Measurements from ENCODE around the gene GON4L. TPM values are rescaled to one million over a fixed set of nuclear protein-coding genes. Genes with fewer than 3 reads are reported as not detected.
"Not testable (repeated sequence)": the region's sequence is repeated elsewhere in the genome, so short reads cannot be mapped to it uniquely, and the experiment has no call there.

The GON4L gene
- total and polyA plus RNA-seq, 4 donors: 42.2 to 56.7 (median 48.0) TPM

DNA sequence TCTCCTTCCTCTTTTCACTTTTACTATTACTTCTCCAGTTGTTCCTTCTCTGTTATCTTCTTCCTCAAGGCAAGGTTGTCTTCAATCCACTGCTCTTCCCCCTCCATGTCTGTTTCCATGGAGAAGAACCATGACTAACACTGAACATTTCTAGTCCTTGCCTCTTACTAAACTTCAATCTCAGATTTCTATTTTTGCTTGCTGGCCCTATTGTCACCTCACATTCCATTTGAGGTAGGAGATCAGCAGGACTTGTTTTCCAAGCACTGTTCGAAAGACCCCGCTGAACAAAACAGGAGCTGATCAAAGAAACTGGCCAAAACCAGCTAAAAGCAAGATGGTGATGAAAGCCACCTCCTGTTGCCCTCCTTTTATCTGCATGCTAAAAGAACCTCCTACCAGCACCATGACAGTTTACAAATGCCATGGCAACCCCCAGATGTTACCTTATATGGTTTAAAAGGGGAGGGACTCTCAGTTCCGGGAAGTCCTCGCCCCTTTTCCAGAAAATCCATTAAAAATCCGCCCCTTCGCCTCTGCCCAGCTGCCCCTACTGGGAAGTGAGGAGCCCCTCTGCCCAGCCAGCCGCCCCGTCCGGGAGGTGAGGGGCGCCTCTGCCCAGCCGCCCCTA lies 22.6 kb downstream of the GON4L start:
- DNase-seq (ENCODE audit: low read depth in 4 of 6, low spot score in 6 of 6): peak in 1 of 6 donors; percentile 65
- Histone ChIP-seq H3K4me1 (ENCODE audit: control insufficient read depth, insufficient read depth, low read length) (no peaks in the 10 kb centered on the region), H3K36me3 (ENCODE audit: control insufficient read depth, insufficient read depth, low read length) (no peaks in the 10 kb centered on the region), H3K9me3 (ENCODE audit: control insufficient read depth, insufficient read depth, low read length) (no peaks in the 10 kb centered on the region), H3K4me3 (ENCODE audit: low read depth, low read length) (no peak overlapping the region), H3K27ac (ENCODE audit: low read depth, low read length) (peak overlapping the region; percentile 43), H3K27me3 (ENCODE audit: control insufficient read depth, insufficient read depth, low read length) (no peaks in the 10 kb centered on the region)
- WGBS (ENCODE audit: insufficient coverage): 42% methylated on average over 2 of the region's 11 CpGs

DNA sequence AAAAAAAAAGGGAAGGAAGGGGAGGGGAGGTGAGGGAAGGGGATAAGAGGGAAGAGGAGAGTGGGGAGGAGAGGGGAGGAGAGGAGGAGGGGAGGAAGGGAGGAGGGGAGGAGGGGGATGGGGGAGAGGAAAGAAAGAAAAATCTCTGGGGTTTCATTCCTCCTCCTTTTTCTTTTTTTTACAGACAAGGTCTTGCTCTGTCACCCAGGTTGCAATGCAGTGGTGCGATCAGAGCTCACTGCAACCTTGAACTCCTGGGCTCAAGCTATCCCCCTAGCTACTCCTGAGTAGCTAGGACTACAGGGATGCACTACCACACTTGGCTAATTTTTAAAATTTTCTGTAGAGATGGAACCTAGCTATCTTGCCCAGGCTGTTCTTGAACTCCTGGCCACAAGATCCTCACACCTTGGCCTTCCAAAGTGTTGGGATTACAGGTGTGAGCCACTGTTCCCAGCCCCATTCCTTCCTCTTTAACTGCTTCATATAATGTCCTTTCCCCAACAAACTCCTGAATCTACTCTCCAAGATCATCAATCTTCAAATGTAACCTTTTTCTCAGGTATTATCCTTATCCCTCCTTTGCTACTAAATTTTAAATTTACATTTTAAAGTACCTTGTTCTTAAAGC lies 23.2 kb downstream of the GON4L start:
- no peaks in the 10 kb centered on the region for H3K36me3 ChIP-seq (ENCODE audit: control insufficient read depth, insufficient read depth, low read length)
- WGBS (ENCODE audit: insufficient coverage): 100% methylated on average over 1 of the region's 1 CpG
- H3K27ac ChIP-seq (ENCODE audit: low read depth, low read length): peak overlapping the region; percentile 37
- no peaks in the 10 kb centered on the region for H3K27me3 ChIP-seq (ENCODE audit: control insufficient read depth, insufficient read depth, low read length)
- H3K4me1 ChIP-seq (ENCODE audit: control insufficient read depth, insufficient read depth, low read length): no peaks in the 10 kb centered on the region
- DNase-seq (ENCODE audit: low read depth in 4 of 6, low spot score in 6 of 6): no peak
- H3K9me3 ChIP-seq (ENCODE audit: control insufficient read depth, insufficient read depth, low read length): no peaks in the 10 kb centered on the region
- no peak overlapping the region for H3K4me3 ChIP-seq (ENCODE audit: low read depth, low read length)

DNA sequence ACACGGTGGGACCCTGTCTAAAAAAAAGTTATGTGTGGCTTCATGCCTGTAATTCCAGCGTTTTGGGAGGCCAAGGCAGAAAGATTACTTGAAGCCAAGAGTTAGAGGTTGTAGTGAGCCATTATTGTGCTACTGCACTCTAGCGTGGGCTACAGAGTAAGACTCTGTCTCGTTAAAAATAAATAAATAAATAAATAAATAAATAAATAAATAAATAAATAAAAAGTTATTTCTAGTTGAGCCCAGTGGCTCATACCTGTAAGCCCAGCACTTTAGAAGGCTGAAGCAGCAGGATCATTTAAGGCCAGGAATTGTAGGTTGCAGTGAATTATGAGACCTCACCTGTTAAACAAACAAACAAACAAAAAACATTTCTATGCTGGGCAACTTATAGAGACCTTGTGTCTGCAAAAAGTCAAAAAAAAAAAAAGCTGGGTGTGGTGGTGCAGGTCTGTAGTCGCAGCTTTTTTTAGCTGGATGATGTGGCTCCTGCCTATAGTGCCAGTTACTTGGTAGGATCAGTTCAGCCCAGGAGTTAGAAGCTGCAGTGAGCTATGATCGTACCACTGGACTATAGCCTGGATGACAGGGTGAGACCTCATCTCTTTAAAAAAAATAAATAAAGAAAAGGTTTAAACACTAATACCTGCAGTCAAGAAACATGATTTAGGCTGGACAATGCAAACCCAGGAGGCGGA lies 25.6 kb downstream of the GON4L start:
- no peaks in the 10 kb centered on the region for H3K9me3 ChIP-seq (ENCODE audit: control insufficient read depth, insufficient read depth, low read length)
- H3K4me1 ChIP-seq (ENCODE audit: control insufficient read depth, insufficient read depth, low read length): no peaks in the 10 kb centered on the region
- H3K27me3 ChIP-seq (ENCODE audit: control insufficient read depth, insufficient read depth, low read length): no peaks in the 10 kb centered on the region
- H3K4me3 ChIP-seq (ENCODE audit: low read depth, low read length): no peak overlapping the region
- DNase-seq (ENCODE audit: low read depth in 4 of 6, low spot score in 6 of 6): no peak
- WGBS (ENCODE audit: insufficient coverage): 100% methylated on average over 2 of the region's 7 CpGs
- H3K27ac ChIP-seq (ENCODE audit: low read depth, low read length): no peak overlapping the region
- peaks cover 9% of the 10 kb centered on the region for H3K36me3 ChIP-seq (ENCODE audit: control insufficient read depth, insufficient read depth, low read length)

DNA sequence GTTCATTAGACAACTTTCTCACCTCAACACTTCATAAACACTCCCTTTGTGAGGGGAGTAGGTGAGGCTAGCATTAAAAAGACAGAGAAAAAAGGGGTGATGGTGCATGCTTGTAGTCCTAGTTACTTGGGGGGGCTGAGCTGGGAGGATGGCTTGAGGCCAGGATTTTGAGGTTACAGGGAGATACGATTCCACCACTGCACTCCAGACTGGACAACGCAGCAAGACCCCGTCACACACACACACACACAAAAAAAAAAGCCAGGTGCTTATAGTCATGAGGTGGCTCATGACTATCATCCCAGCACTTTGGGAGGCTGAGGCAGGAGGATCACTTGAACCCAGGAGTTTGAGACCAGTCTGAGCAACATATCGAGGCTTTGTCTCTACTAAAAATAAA lies 29.6 kb downstream of the GON4L start:
- H3K4me3 ChIP-seq (ENCODE audit: low read depth, low read length): no peak overlapping the region
- DNase-seq (ENCODE audit: low read depth in 4 of 6, low spot score in 6 of 6): no peak
- 100% methylated on average over 1 of the region's 4 CpGs for WGBS (ENCODE audit: insufficient coverage)

DNA sequence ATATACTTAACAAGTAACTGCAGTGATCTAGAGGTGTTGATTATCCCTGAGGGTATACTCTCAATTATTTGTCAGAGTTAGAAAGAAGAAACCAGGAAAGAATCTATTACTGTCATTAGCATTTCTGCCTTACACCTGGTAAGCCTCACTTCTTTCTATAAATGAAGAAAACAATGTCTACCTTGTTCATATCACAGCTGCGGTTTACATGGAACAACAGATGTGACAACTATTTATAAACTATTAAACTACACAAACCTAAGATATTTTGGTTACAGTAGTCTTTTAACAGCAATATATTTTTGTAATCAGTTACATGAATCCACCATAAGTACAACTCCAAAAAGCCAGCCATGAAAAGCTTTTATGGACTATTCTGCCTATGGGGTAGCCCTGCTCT lies 40.7 kb downstream of the GON4L start:
- H3K36me3 ChIP-seq (ENCODE audit: control insufficient read depth, insufficient read depth, low read length): peaks cover 43% of the 10 kb centered on the region
- no peaks in the 10 kb centered on the region for H3K27me3 ChIP-seq (ENCODE audit: control insufficient read depth, insufficient read depth, low read length)
- H3K9me3 ChIP-seq (ENCODE audit: control insufficient read depth, insufficient read depth, low read length): no peaks in the 10 kb centered on the region
- H3K27ac ChIP-seq (ENCODE audit: low read depth, low read length): no peak overlapping the region
- no CpG with 5 or more reads among the region's 1 CpG for WGBS (ENCODE audit: insufficient coverage)
- DNase-seq (ENCODE audit: low read depth in 4 of 6, low spot score in 6 of 6): peak in 1 of 6 donors; percentile 22
- no peak overlapping the region for H3K4me3 ChIP-seq (ENCODE audit: low read depth, low read length)
- H3K4me1 ChIP-seq (ENCODE audit: control insufficient read depth, insufficient read depth, low read length): no peaks in the 10 kb centered on the region

More for the DNA sequence above, 29.6 kb downstream of the GON4L start:
- no peaks in the 10 kb centered on the region for H3K9me3 ChIP-seq (ENCODE audit: control insufficient read depth, insufficient read depth, low read length)
- no peaks in the 10 kb centered on the region for H3K4me1 ChIP-seq (ENCODE audit: control insufficient read depth, insufficient read depth, low read length)
- H3K36me3 ChIP-seq (ENCODE audit: control insufficient read depth, insufficient read depth, low read length): peaks cover 42% of the 10 kb centered on the region
- H3K27ac ChIP-seq (ENCODE audit: low read depth, low read length): no peak overlapping the region
- no peaks in the 10 kb centered on the region for H3K27me3 ChIP-seq (ENCODE audit: control insufficient read depth, insufficient read depth, low read length)

DNA sequence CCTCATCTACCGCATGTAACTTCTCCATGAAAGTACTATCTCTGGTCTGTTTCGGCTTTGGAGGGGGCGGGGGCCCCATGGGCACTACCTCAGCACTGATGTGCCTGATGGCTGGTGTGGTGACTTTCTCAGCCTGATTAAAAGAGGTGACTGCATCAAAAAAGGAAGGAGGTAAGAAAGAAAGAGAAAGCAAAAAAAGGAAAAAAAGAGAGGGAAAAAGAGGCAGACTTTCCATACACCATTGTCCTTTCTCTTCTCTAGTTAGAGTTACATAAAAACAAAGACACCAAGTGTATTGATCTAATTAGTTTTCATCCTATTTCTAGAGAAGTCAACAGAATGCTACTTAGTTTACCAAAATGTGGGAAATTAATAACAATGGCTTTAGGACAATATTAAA lies 43.3 kb downstream of the GON4L start:
- Histone ChIP-seq H3K9me3 (ENCODE audit: control insufficient read depth, insufficient read depth, low read length) (no peaks in the 10 kb centered on the region), H3K4me1 (ENCODE audit: control insufficient read depth, insufficient read depth, low read length) (no peaks in the 10 kb centered on the region), H3K4me3 (ENCODE audit: low read depth, low read length) (no peak overlapping the region), H3K27ac (ENCODE audit: low read depth, low read length) (no peak overlapping the region), H3K36me3 (ENCODE audit: control insufficient read depth, insufficient read depth, low read length) (peaks cover 32% of the 10 kb centered on the region), H3K27me3 (ENCODE audit: control insufficient read depth, insufficient read depth, low read length) (no peaks in the 10 kb centered on the region)
- no CpG with 5 or more reads among the region's 3 CpGs for WGBS (ENCODE audit: insufficient coverage)
- DNase-seq (ENCODE audit: low read depth in 4 of 6, low spot score in 6 of 6): no peak

DNA sequence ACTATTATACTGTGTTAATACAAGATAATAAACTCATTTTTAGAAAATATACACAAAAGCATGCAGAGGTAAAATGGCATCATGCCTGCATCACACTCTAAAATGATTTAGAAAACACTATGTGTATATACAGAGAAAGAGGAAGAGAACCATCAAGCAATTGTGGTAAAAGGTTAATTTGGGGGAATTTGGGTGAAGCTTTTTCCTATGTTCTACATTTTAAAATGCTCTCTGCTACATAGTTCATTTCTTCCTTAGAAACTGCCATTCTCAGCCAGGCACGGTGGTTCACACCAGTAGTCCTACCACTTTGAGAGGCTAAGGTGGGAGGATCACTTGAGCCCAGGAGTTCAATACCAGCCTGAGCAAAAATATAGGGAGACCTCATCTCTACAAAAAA lies 44.1 kb downstream of the GON4L start:
- DNase-seq (ENCODE audit: low read depth in 4 of 6, low spot score in 6 of 6): no peak
- Histone ChIP-seq H3K9me3 (ENCODE audit: control insufficient read depth, insufficient read depth, low read length) (no peaks in the 10 kb centered on the region), H3K4me1 (ENCODE audit: control insufficient read depth, insufficient read depth, low read length) (no peaks in the 10 kb centered on the region), H3K27ac (ENCODE audit: low read depth, low read length) (no peak overlapping the region), H3K27me3 (ENCODE audit: control insufficient read depth, insufficient read depth, low read length) (no peaks in the 10 kb centered on the region), H3K4me3 (ENCODE audit: low read depth, low read length) (no peak overlapping the region), H3K36me3 (ENCODE audit: control insufficient read depth, insufficient read depth, low read length) (peaks cover 32% of the 10 kb centered on the region)
- WGBS (ENCODE audit: insufficient coverage): no CpG with 5 or more reads among the region's 1 CpG

DNA sequence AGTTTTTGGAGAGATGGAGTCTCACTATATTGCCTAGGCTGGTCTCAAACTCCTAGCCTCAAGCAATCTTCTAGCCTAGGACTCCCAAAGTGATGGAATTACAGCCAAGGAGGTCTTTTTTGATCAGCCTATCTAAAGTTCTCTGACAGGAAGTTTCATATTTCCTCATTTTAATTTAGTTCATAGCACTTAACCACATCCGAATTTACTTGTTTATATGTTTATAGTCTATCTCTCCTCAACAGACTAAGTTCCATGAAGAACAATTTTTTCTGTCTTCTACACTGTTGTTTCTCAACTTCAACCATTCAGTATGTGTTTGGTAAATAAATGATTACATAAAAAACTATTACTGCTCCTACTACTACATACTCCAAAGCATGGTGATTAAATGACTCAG lies 47.9 kb downstream of the GON4L start:
- Histone ChIP-seq H3K27me3 (ENCODE audit: control insufficient read depth, insufficient read depth, low read length) (no peaks in the 10 kb centered on the region), H3K4me1 (ENCODE audit: control insufficient read depth, insufficient read depth, low read length) (no peaks in the 10 kb centered on the region), H3K4me3 (ENCODE audit: low read depth, low read length) (no peak overlapping the region), H3K9me3 (ENCODE audit: control insufficient read depth, insufficient read depth, low read length) (no peaks in the 10 kb centered on the region), H3K36me3 (ENCODE audit: control insufficient read depth, insufficient read depth, low read length) (peaks cover 51% of the 10 kb centered on the region), H3K27ac (ENCODE audit: low read depth, low read length) (no peak overlapping the region)
- WGBS (ENCODE audit: insufficient coverage): no CpG with 5 or more reads among the region's 1 CpG
- DNase-seq (ENCODE audit: low read depth in 4 of 6, low spot score in 6 of 6): no peak

DNA sequence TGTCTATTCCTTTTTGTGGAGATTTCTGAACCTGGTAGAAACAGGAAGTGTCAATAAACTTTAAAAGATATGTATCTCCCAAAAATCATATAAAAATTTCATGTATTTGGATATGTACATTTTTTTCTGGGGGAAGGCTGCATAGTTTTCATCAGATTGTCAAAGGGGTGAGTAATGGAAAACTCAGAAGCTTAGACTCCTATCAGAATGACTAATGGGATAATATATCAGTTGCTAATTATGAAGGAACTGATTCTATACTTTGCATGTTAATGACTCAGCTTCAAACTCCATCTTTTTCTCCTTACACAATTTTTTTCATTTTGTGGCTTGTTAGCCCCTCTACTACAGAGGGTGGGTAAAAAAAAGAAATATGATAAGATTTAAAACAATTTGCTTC lies 55.9 kb downstream of the GON4L start:
- no peaks in the 10 kb centered on the region for H3K9me3 ChIP-seq (ENCODE audit: control insufficient read depth, insufficient read depth, low read length)
- no peaks in the 10 kb centered on the region for H3K4me1 ChIP-seq (ENCODE audit: control insufficient read depth, insufficient read depth, low read length)
- no peak for DNase-seq (ENCODE audit: low read depth in 4 of 6, low spot score in 6 of 6)
- H3K36me3 ChIP-seq (ENCODE audit: control insufficient read depth, insufficient read depth, low read length): peaks cover 43% of the 10 kb centered on the region
- no peak overlapping the region for H3K27ac ChIP-seq (ENCODE audit: low read depth, low read length)
- H3K27me3 ChIP-seq (ENCODE audit: control insufficient read depth, insufficient read depth, low read length): no peaks in the 10 kb centered on the region
- no peak overlapping the region for H3K4me3 ChIP-seq (ENCODE audit: low read depth, low read length)

DNA sequence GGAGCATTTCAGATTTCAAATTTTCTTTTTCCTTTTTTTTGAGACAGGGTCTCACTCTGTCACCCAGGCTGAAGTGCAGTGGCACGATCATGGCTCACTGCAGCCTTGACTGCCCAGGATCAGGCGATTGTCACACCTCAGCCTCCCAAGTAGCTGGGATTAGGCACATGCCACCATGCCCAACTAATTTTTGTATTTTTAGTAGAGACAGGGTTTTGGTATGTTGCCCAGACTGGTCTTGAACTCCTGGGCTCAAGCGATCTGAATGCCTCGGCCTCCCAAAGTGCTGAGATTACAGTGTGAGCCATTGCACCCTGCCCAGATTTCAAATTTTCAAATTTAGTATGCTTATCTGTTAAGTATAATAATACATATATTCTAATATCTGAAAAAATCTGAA lies 61.4 kb downstream of the GON4L start:
- not testable (repeated sequence) for H3K27ac ChIP-seq (ENCODE audit: low read depth, low read length); DNase-seq (ENCODE audit: low read depth in 4 of 6, low spot score in 6 of 6); H3K4me1 ChIP-seq (ENCODE audit: control insufficient read depth, insufficient read depth, low read length); H3K27me3 ChIP-seq (ENCODE audit: control insufficient read depth, insufficient read depth, low read length); H3K4me3 ChIP-seq (ENCODE audit: low read depth, low read length); H3K9me3 ChIP-seq (ENCODE audit: control insufficient read depth, insufficient read depth, low read length)
- 83% methylated on average over 1 of the region's 4 CpGs for WGBS (ENCODE audit: insufficient coverage)
- H3K36me3 ChIP-seq (ENCODE audit: control insufficient read depth, insufficient read depth, low read length): peaks cover 42% of the 10 kb centered on the region

All from spinal cord (tissue), 10 donors.